ENCODE results near the gene CRY1.
A peak's percentile ranks its signal among the peaks of the same experiment; 100 is the strongest.

CRY1 gene

DNA sequence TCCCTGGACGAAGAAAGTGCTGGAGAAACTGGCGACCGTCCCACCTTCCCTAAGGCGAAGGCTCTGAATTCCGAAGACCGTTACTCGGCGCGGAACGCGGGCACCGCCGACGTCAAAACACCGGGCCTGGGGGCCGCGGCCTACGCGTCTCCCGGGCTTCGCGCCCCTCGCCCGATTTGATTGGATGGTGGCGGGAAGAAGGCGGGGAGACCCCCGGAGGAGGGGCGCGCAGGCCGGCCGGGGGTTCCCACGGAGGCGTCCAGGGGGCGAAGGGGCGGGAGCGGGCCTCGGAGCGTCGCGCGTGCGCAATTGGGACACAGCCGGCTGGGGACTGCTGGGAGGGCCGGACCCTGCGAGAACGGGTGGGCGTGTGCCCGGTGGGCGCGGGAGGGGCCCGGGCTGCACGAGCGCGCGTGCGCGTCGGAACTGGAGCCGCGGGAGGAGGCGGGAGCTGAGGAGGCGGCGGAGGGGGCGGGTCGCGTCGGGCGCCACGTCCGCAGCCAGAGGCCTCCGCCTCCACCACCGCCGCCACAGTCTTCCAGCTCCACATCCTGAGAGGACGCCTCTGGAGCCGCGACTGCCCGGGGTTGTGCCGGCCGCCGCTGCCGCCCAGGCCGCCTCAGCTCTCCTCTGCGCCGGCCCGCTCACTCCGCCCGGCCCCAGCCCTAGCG lies 137.8 kb downstream of the CRY1 start, which contains the start of gene TMEM263:
TMEM263 (plus strand) TSS at position 531 of the 671 bp plus-strand sequence. CDS start 11,210 bp downstream, outside the sequence.
- peak; percentile 99 for DNase-seq

- DNase-seq, result peak; percentile 58
Observed at GRCh38 chr12:106954462-106955376, 138.6 kb downstream of the CRY1 start.

DNA sequence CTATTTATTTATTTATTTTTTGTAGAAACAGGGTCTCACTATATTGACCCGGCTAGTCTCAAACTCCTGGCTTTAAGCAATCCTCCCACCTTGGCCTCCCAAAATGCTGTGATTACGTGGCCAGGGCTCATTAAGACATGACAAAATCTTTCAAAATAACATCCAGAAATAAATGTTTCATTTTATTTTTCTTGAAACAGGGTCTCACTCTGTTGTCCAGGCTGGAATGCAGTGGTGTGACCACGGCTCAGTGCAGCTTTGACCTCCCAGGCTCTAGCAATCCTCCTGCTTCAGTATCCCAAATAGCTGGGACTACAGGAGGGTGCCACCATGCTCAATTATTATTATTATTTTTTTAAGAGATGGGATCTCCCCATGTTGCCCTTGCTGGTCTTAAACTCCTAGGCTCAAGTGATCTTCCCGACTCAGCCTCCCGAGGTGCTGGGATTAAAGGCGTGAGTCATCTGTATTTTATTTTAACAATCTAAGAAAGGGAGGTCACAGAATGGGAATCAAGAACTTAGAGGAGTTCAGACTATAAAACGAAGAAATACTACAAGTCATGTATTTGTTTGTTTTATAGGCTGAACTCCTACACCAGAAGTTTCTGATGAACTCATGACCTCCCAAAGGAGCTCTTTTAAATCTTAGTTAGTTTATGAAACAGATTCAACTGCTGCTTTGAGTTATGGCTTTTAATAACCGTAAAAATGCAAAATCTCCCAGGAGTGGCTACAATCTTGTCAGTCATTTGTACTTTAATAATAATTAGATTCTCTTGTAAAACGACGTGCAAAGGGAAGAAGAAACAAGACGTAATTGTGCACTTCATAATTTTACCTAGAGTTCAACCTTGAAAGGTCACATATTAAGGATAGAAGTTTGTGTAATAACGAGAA lies 139.7 kb downstream of the CRY1 start:
- DNase-seq, result no peak

- DNase-seq, result no peak
Observed at GRCh38 chr12:106950591-106950990, 142.8 kb downstream of the CRY1 start.

DNA sequence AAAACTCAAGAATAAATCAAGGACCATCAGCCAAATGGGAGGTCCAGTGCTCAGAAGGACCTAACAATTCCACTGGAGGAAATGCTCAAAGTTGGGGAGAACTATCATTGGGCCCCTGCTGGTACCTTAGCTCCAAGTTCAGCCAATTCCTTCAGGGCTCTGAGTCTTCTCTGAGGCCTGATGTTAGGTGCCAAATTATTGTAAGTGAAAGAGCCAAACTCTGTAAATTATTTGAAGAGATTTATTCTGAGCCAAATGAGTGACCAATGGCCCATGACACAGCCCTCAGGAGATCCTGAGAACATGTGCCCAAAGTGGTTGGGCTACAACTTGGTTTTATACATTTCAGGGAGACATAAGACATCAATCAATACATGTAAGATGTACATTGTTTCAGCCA lies 145.9 kb downstream of the CRY1 start:
- DNase-seq, result no peak

GRCh38 chr12:106945261-106945851 lies 148.0 kb downstream of the CRY1 start:
- no peak for DNase-seq

- DNase-seq, result no peak
Observed at GRCh38 chr12:106942775-106943174, 150.6 kb downstream of the CRY1 start.

- no peak for DNase-seq
Observed at GRCh38 chr12:106941481-106942156, 151.7 kb downstream of the CRY1 start.

All from right forelimb (tissue), 1 donor.